Prostate gland (tissue), 2 donors: ENCODE results near the gene SLC25A19. TPM values are rescaled to one million over a fixed set of nuclear protein-coding genes. Genes with fewer than 3 reads are reported as not detected.

Source experiments
- DNase-seq: peaks from one replicate; pipeline ENCODE4 v3.0.0-alpha.2; 2019; ENCODE audit warnings: low spot score
- H3K27ac ChIP-seq, 2 donors: fragments of 200-600 bp; sonication (generic); 2 replicates each; pipeline ENCODE4 v1.5.1; 2017 to 2019
- H3K27me3 ChIP-seq: fragments of 200-600 bp; sonication (generic); replicated peaks from 2 replicates; pipeline ENCODE4 v1.5.1; 2019; ENCODE audit not compliant: insufficient read depth
- H3K36me3 ChIP-seq, 2 donors: fragments of 200-600 bp; sonication (generic); 1 replicate in 1 of 2; 2 replicates in 1 of 2; pipeline versions ENCODE4 v1.5.1 to v1.8.1; 2017 to 2019
- H3K4me1 ChIP-seq: fragments of 200-600 bp; sonication (generic); replicated peaks from 2 replicates; pipeline ENCODE4 v1.5.1; 2019
- H3K4me3 ChIP-seq, 2 donors: fragments of 200-600 bp; sonication (generic); 2 replicates each; pipeline ENCODE4 v1.5.1; 2017 to 2019
- H3K9me3 ChIP-seq: fragments of 200-600 bp; sonication (generic); 2 replicates; pipeline ENCODE4 v1.5.1; 2017
- POLR2A ChIP-seq: fragments of 450-650 bp; IDR thresholded peaks from one replicate; pipeline ENCODE4 v1.6.1; 2016; ENCODE audit warnings: antibody characterized with exemption, mild to moderate bottlenecking
- POLR2AphosphoS5 ChIP-seq: sonication (generic); formaldehyde crosslinking; IDR thresholded peaks from one replicate; pipeline ENCODE4 v1.6.1; 2017; ENCODE audit warnings: antibody characterized with exemption
- WGBS: methylation state at CpG from one replicate; pipeline ENCODE4 v1.1.5; 2018; 5-methylcytosine and 5-hydroxymethylcytosine counted together
- intact Hi-C: fragments of 100-400 bp; cut with DNase I; formaldehyde crosslinking; loops from one replicate; pipeline ENCODE4 v1.14.2; 2022
- total RNA-seq, 2 donors: library from RNA; depleted of rRNA; stranded (reverse); fragments of >200 nt; gene quantifications; one replicate each; pipeline ENCODE4 v1.1.0, GENCODE V29; 2016
- TF ChIP-seq, protein P1 (sequence below), 4 experiments: fragments of 200-600 bp in 2 of 4; fragments of 450-650 bp in 2 of 4; sonication (generic) in 2 of 4; IDR thresholded peaks; 1 replicate in 3 of 4; 2 replicates in 1 of 4; pipeline ENCODE4 v1.5.1; 2016 to 2019; ENCODE audit warnings: antibody characterized with exemption in 4 of 4, mild to moderate bottlenecking in 2 of 4, moderate library complexity in 2 of 4

Gene SLC25A19
- total RNA-seq, 2 donors from 2014 or later = 5.2 to 15.2 TPM

DNA sequence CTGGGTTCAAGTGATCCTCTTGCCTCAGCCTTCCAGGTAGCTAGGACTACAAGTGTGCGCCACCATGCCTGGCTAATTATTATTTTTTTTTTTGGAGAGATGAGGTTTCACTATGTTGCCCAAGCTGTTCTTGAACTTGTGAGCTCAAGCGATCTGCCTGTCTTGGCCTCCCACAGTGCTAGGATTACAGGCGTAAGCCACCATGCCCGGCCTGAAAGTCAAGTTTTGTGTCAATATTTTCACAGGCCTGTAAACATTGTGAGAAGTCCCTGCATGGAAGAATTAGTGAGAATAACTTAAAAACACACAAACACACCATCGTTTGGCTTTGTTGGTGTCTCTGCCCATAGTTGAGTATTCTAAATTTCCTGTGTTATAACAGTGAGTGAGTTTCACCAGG lies 61.5 kb downstream of the SLC25A19 start:
- Histone ChIP-seq H3K36me3 (peaks cover 8 to 16% of the 10 kb centered on the region in 2 donors), H3K4me1 (no peaks in the 10 kb centered on the region), H3K9me3 (no peaks in the 10 kb centered on the region), H3K27ac (peak overlapping the region; percentile 75 to 80), H3K27me3 (no peaks in the 10 kb centered on the region), H3K4me3 (no peak overlapping the region)
- WGBS = 61% methylated on average over 5 of the region's 5 CpGs
- DNase-seq = peak; percentile 45
- TF ChIP-seq POLR2A (no peak), POLR2AphosphoS5 (peak; percentile 54)
- intact Hi-C loops = no loop called here

DNA sequence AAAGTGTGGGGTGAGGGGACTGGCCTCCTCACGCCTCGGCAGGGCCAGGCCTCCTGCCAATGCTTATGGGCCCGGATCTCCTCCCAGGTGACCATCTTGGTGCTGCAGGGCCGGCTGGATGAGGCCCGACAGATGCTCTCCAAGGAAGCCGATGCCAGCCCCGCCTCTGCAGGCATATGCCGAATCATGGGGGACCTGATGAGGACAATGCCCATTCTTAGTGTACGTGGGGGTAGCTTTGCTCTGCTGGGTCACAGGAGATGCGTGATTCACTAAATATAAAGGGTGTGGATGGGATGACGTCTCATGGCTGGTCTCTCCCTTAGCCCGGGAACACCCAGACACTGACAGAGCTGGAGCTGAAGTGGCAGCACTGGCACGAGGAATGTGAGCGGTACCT lies 64.2 kb downstream of the SLC25A19 start:
- peaks cover 0 to 5% of the 10 kb centered on the region in 2 donors for H3K36me3 ChIP-seq
- no peaks in the 10 kb centered on the region for H3K27me3 ChIP-seq
- intact Hi-C loops = no loop called here
- DNase-seq = no peak
- no peaks in the 10 kb centered on the region for H3K4me1 ChIP-seq
- TF ChIP-seq POLR2AphosphoS5 (no peak), POLR2A (no peak)
- TF ChIP-seq, protein P1, sequence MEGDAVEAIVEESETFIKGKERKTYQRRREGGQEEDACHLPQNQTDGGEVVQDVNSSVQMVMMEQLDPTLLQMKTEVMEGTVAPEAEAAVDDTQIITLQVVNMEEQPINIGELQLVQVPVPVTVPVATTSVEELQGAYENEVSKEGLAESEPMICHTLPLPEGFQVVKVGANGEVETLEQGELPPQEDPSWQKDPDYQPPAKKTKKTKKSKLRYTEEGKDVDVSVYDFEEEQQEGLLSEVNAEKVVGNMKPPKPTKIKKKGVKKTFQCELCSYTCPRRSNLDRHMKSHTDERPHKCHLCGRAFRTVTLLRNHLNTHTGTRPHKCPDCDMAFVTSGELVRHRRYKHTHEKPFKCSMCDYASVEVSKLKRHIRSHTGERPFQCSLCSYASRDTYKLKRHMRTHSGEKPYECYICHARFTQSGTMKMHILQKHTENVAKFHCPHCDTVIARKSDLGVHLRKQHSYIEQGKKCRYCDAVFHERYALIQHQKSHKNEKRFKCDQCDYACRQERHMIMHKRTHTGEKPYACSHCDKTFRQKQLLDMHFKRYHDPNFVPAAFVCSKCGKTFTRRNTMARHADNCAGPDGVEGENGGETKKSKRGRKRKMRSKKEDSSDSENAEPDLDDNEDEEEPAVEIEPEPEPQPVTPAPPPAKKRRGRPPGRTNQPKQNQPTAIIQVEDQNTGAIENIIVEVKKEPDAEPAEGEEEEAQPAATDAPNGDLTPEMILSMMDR (IDR thresholded peaks at IDR 0.05) = no peak
- H3K27ac ChIP-seq = no peak overlapping the region
- WGBS = 76% methylated on average over 14 of the region's 14 CpGs
- no peaks in the 10 kb centered on the region for H3K9me3 ChIP-seq
- no peak overlapping the region for H3K4me3 ChIP-seq

Other genes with a start within 250 kb of the SLC25A19 start
- 100 to 1,000 TPM; 116 to 201 TPM for gene ATP5PD, start 242.5 kb downstream of the SLC25A19 start, total RNA-seq
- gene KCTD2, start 242.2 kb downstream of the SLC25A19 start, total RNA-seq = 100 to 1,000 TPM in 1 of 2 donors, 10 to 100 TPM in 1; 24.4 to 104 TPM
- gene SLC16A5, start 201.5 kb downstream of the SLC25A19 start, total RNA-seq = 10 to 100 TPM; 65.0 to 66.4 TPM
- gene ARMC7, start 179.5 kb downstream of the SLC25A19 start, total RNA-seq = 10 to 100 TPM; 13.6 to 15.1 TPM
- gene NT5C, start 157.7 kb downstream of the SLC25A19 start, total RNA-seq = 100 to 1,000 TPM; 120 to 166 TPM
- 100 to 1,000 TPM in 1 of 2 donors, 10 to 100 TPM in 1; 97.9 to 132 TPM for gene JPT1, start 134.9 kb downstream of the SLC25A19 start, total RNA-seq
- 10 to 100 TPM; 79.7 to 97.2 TPM for gene SUMO2, start 106.5 kb downstream of the SLC25A19 start, total RNA-seq
- gene NUP85, start 83.8 kb downstream of the SLC25A19 start, total RNA-seq = 10 to 100 TPM; 41.0 to 46.7 TPM
- 10 to 100 TPM; 18.9 to 43.3 TPM for gene GGA3, start 27.8 kb downstream of the SLC25A19 start, total RNA-seq
- 10 to 100 TPM; 40.8 to 45.3 TPM for gene MRPS7, start 27.6 kb downstream of the SLC25A19 start, total RNA-seq
- gene MIF4GD, start 18.2 kb downstream of the SLC25A19 start, total RNA-seq = 10 to 100 TPM; 14.1 to 31.4 TPM
- 10 to 100 TPM; 88.3 to 95.7 TPM for gene GRB2, start 116.2 kb upstream of the SLC25A19 start, total RNA-seq
- gene TMEM94, start 167.2 kb upstream of the SLC25A19 start, total RNA-seq = 100 to 1,000 TPM in 1 of 2 donors, 10 to 100 TPM in 1; 63.5 to 128 TPM
- 10 to 100 TPM; 16.0 to 35.8 TPM for gene CASKIN2, start 226.1 kb upstream of the SLC25A19 start, total RNA-seq
- 10 to 100 TPM; 45.9 to 56.2 TPM for gene TSEN54, start 227.1 kb upstream of the SLC25A19 start, total RNA-seq
- 10 to 100 TPM; 43.0 to 65.3 TPM for gene LLGL2, start 236.3 kb upstream of the SLC25A19 start, total RNA-seq